ENCODE data around the gene RCOR2. TPM values are rescaled to one million over a fixed set of nuclear protein-coding genes. Genes with fewer than 3 reads are reported as not detected.

RCOR2 gene
- total RNA-seq, 1 donor from 2014 or later, result 0.16 TPM

- ATAC-seq, result no peak
Observed at GRCh38 chr11:63907063-63907462, 9.9 kb downstream of the RCOR2 start.

GRCh38 chr11:63906585-63906984 lies 10.4 kb downstream of the RCOR2 start:
- no peak for ATAC-seq

- ATAC-seq, result no peak
Observed at GRCh38 chr11:63906087-63906486, 10.9 kb downstream of the RCOR2 start.

GRCh38 chr11:63905179-63905578 lies 11.8 kb downstream of the RCOR2 start:
- ATAC-seq, result no peak

GRCh38 chr11:63904743-63905142 lies 12.2 kb downstream of the RCOR2 start:
- no peak for ATAC-seq

- no peak for ATAC-seq
Observed at GRCh38 chr11:63903884-63904283, 13.1 kb downstream of the RCOR2 start.

GRCh38 chr11:63901660-63902059 lies 15.3 kb downstream of the RCOR2 start:
- ATAC-seq, result no peak

- no peak for ATAC-seq
Observed at GRCh38 chr11:63897459-63898146, 19.4 kb downstream of the RCOR2 start.

- no peak for ATAC-seq
Observed at GRCh38 chr11:63896071-63896470, 20.9 kb downstream of the RCOR2 start.

GRCh38 chr11:63893355-63893754 lies 23.6 kb downstream of the RCOR2 start:
- no peak for ATAC-seq

- no peak for ATAC-seq
Observed at GRCh38 chr11:63892228-63892627, 24.7 kb downstream of the RCOR2 start.

GRCh38 chr11:63890368-63890767 lies 26.6 kb downstream of the RCOR2 start:
- no peak for ATAC-seq

- peak; percentile 86 for ATAC-seq
Observed at GRCh38 chr11:63889344-63889743, 27.6 kb downstream of the RCOR2 start.

- ATAC-seq, result peak; percentile 87
Observed at GRCh38 chr11:63888170-63889086, 28.5 kb downstream of the RCOR2 start.

GRCh38 chr11:63887386-63887999 lies 29.5 kb downstream of the RCOR2 start:
- ATAC-seq, result no peak

GRCh38 chr11:63884196-63884932 lies 32.6 kb downstream of the RCOR2 start:
- no peak for ATAC-seq

GRCh38 chr11:63883791-63884190 lies 33.2 kb downstream of the RCOR2 start:
- no peak for ATAC-seq

GRCh38 chr11:63882555-63883242 lies 34.3 kb downstream of the RCOR2 start:
- ATAC-seq, result peak; percentile 6

GRCh38 chr11:63880403-63880790 lies 36.6 kb downstream of the RCOR2 start:
- ATAC-seq, result peak; percentile 22

- ATAC-seq, result no peak
Observed at GRCh38 chr11:63879598-63880402, 37.2 kb downstream of the RCOR2 start.

GRCh38 chr11:63877658-63878241 lies 39.2 kb downstream of the RCOR2 start:
- ATAC-seq, result no peak

Measured in esophagus mucosa (tissue), 1 donor.